ENCODE results near the gene CDH22. TPM values are rescaled to one million over a fixed set of nuclear protein-coding genes. Genes with fewer than 3 reads are reported as not detected.

Gene CDH22
- total RNA-seq, 1 experiment from 2014 or later: 6.4 TPM

DNA sequence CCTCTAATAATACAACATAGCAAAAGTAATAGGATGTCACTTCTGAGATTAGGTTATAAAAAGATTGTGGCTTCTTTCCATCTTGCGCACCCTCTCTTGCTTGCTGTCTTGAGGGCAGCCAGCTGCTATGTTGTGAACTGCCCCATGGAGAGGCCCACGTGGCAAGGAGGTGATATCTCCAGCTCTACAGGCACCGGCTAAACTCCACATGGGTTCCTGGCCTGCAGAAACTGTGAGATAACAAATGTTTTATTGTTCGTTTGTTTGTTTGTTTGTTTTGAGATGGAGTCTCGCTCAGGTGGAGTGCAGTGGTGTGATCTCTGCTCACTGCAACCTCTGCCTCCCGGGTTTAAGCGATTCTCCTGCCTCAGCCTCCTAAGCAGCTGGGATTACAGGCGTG is 152.2 kb downstream of the CDH22 start:
- H3K9me3 ChIP-seq (ENCODE audit: low read length): no peaks in the 10 kb centered on the region
- no peaks in the 10 kb centered on the region for H3K79me2 ChIP-seq (ENCODE audit: low read length)

DNA sequence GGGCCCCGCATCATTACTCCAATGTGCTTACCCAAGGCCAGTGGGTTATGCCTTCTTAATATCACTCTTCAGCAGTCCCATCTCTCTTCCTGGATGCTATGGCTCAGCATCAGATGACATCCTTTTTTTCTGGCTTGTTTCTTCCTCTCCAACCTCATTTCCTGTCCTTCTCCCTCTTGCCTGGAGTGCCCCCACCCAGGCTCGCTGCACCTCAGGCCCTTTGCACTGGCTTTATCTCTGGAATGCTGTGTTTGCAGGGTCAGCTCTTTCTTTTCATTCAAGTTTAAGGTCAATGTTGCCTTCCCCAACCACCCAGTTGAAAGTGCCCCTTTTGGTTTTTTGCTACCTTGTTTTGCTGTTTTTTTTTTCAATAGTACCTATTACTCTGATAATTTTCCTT is 153.5 kb downstream of the CDH22 start:
- H3K36me3 ChIP-seq (ENCODE audit: insufficient read depth, low read length): no peaks in the 10 kb centered on the region
- no peaks in the 10 kb centered on the region for H3K9me2 ChIP-seq (replicated peaks; ENCODE audit: insufficient read depth, low read length)
- DNase-seq: no peak
- no peak overlapping the region for H3K27ac ChIP-seq (ENCODE audit: low read length)
- H3K4me1 ChIP-seq (ENCODE audit: low read length): peaks cover 5% of the 10 kb centered on the region; the same call in 1 of the 2 replicates
- no peak overlapping the region for H3K4me2 ChIP-seq (ENCODE audit: low read depth, low read length, poor library complexity, severe bottlenecking)
- no peak overlapping the region for H3K9ac ChIP-seq (ENCODE audit: low read length)
- no peaks in the 10 kb centered on the region for H4K20me1 ChIP-seq (ENCODE audit: insufficient read depth, low read depth, low read length)
- no peak overlapping the region for H2AFZ ChIP-seq (ENCODE audit: low read length)
- no peaks in the 10 kb centered on the region for H3K9me3 ChIP-seq (ENCODE audit: low read length)
- no peaks in the 10 kb centered on the region for H3K27me3 ChIP-seq (ENCODE audit: low read length)
- no peak overlapping the region for H3K4me3 ChIP-seq (ENCODE audit: low read length)
- no peaks in the 10 kb centered on the region for H3K79me2 ChIP-seq (ENCODE audit: low read length)

More for the DNA sequence above, 152.2 kb downstream of the CDH22 start:
- H3K27ac ChIP-seq (ENCODE audit: low read length): no peak overlapping the region
- H3K4me3 ChIP-seq (ENCODE audit: low read length): no peak overlapping the region
- no peaks in the 10 kb centered on the region for H3K36me3 ChIP-seq (ENCODE audit: insufficient read depth, low read length)
- H3K4me2 ChIP-seq (ENCODE audit: low read depth, low read length, poor library complexity, severe bottlenecking): no peak overlapping the region
- H3K9ac ChIP-seq (ENCODE audit: low read length): no peak overlapping the region
- H3K4me1 ChIP-seq (ENCODE audit: low read length): peaks cover 5% of the 10 kb centered on the region; the same call in 1 of the 2 replicates
- DNase-seq: no peak
- no peaks in the 10 kb centered on the region for H3K27me3 ChIP-seq (ENCODE audit: low read length)
- no peaks in the 10 kb centered on the region for H3K9me2 ChIP-seq (replicated peaks; ENCODE audit: insufficient read depth, low read length)
- H2AFZ ChIP-seq (ENCODE audit: low read length): no peak overlapping the region
- no peaks in the 10 kb centered on the region for H4K20me1 ChIP-seq (ENCODE audit: insufficient read depth, low read depth, low read length)

DNA sequence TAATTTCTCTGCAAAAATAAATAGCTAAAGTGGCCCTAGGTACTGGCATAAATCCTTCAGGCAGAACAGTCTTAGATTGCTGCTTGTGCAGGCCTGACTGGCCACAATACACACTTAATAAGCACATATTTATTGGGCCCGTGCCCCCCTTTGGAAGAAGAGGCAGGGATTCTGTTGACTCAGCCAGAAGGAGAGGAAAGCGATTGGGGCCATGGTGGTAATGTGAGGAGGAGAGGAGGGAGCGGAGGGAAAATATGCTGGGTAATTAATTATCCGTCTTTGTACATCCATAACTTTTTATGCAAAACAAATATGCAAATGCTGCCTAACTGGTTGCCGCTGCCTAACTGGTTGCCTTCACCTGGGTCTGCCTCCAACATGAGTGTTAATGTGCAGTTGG is 154.0 kb downstream of the CDH22 start:
- no peaks in the 10 kb centered on the region for H4K20me1 ChIP-seq (ENCODE audit: insufficient read depth, low read depth, low read length)

DNA sequence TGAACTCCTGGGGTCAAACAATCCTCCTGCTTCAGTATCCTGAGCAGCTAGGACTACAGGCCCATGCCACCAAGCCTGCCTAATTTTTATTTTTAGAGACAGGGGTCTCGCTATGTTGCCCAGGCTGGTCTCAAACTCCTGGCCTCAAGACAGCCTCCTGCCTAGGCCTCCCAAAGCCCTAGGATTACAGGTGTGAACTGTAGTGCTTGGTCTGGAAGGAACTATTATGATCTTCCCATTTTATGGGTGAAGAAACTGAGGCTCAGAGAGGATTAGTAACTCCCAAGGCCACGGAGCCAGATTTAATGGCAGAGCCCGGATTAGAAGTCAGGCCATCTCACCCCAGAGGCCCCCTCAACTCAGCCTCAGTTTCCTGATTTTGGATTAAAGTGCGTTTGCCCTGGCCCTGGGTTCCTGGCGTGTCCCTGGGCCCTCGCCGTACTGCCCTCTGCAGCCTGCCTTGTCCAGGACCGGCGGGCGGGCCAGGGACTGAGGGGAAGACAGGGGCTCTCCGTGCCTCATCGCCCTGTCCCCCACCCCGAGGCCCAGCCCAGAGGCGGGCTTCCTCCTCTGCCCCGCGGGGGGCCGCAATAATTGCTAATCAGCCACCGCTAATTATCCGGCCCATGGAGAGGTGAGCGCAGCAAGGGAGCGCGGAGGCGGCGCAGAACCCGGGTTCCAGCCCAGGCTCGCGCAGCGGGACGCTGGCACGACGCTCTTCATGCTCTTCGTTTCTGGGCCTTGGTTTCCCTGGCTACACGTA is 155.3 kb downstream of the CDH22 start:
- no peak overlapping the region for H3K9ac ChIP-seq (ENCODE audit: low read length)
- H3K27ac ChIP-seq (ENCODE audit: low read length): no peak overlapping the region
- H3K27me3 ChIP-seq (ENCODE audit: low read length): no peaks in the 10 kb centered on the region
- H3K9me2 ChIP-seq (replicated peaks; ENCODE audit: insufficient read depth, low read length): no peaks in the 10 kb centered on the region
- no peaks in the 10 kb centered on the region for H3K79me2 ChIP-seq (ENCODE audit: low read length)
- H2AFZ ChIP-seq (ENCODE audit: low read length): no peak overlapping the region
- no peaks in the 10 kb centered on the region for H4K20me1 ChIP-seq (ENCODE audit: insufficient read depth, low read depth, low read length)
- no peaks in the 10 kb centered on the region for H3K36me3 ChIP-seq (ENCODE audit: insufficient read depth, low read length)
- H3K4me2 ChIP-seq (ENCODE audit: low read depth, low read length, poor library complexity, severe bottlenecking): no peak overlapping the region
- H3K9me3 ChIP-seq (ENCODE audit: low read length): no peaks in the 10 kb centered on the region
- no peak for DNase-seq
- H3K4me3 ChIP-seq (ENCODE audit: low read length): no peak overlapping the region
- H3K4me1 ChIP-seq (ENCODE audit: low read length): peaks cover 5% of the 10 kb centered on the region; the same call in 1 of the 2 replicates

More for the DNA sequence above, 154.0 kb downstream of the CDH22 start:
- H3K4me3 ChIP-seq (ENCODE audit: low read length): no peak overlapping the region
- peaks cover 5% of the 10 kb centered on the region; the same call in 1 of the 2 replicates for H3K4me1 ChIP-seq (ENCODE audit: low read length)
- no peak overlapping the region for H3K27ac ChIP-seq (ENCODE audit: low read length)
- H3K79me2 ChIP-seq (ENCODE audit: low read length): no peaks in the 10 kb centered on the region
- no peaks in the 10 kb centered on the region for H3K9me3 ChIP-seq (ENCODE audit: low read length)
- no peak for DNase-seq
- no peak overlapping the region for H2AFZ ChIP-seq (ENCODE audit: low read length)
- H3K9me2 ChIP-seq (replicated peaks; ENCODE audit: insufficient read depth, low read length): no peaks in the 10 kb centered on the region
- no peak overlapping the region for H3K4me2 ChIP-seq (ENCODE audit: low read depth, low read length, poor library complexity, severe bottlenecking)
- H3K9ac ChIP-seq (ENCODE audit: low read length): no peak overlapping the region
- H3K27me3 ChIP-seq (ENCODE audit: low read length): no peaks in the 10 kb centered on the region
- no peaks in the 10 kb centered on the region for H3K36me3 ChIP-seq (ENCODE audit: insufficient read depth, low read length)

DNA sequence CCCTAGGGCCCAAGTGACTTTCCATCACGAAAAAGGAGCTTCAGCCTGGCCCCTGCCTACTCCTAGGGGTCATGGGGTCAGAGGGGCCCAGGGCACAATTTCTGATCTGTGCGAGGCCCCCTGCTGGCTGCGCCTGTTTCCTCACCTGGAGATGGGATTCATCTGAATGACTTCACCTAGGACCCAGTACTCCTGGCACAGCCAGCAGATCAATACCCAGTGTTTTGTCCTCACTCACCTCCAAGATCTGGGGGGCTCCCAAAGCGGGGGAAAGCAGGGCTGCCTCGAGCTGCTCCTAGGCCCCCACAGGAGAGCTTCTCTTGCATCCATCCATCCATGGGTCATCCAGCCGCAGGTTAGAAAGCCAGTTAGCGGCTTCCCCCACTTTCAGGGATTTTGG is 156.4 kb downstream of the CDH22 start:
- H3K36me3 ChIP-seq (ENCODE audit: insufficient read depth, low read length): no peaks in the 10 kb centered on the region
- H2AFZ ChIP-seq (ENCODE audit: low read length): no peak overlapping the region
- no peak overlapping the region for H3K4me2 ChIP-seq (ENCODE audit: low read depth, low read length, poor library complexity, severe bottlenecking)
- no peak overlapping the region for H3K9ac ChIP-seq (ENCODE audit: low read length)
- no peaks in the 10 kb centered on the region for H3K9me3 ChIP-seq (ENCODE audit: low read length)
- no peaks in the 10 kb centered on the region for H3K79me2 ChIP-seq (ENCODE audit: low read length)
- peak; percentile 68 for DNase-seq
- no peak overlapping the region for H3K4me3 ChIP-seq (ENCODE audit: low read length)
- no peaks in the 10 kb centered on the region for H3K9me2 ChIP-seq (replicated peaks; ENCODE audit: insufficient read depth, low read length)
- no peak overlapping the region for H3K27ac ChIP-seq (ENCODE audit: low read length)
- no peaks in the 10 kb centered on the region for H4K20me1 ChIP-seq (ENCODE audit: insufficient read depth, low read depth, low read length)
- no peaks in the 10 kb centered on the region for H3K27me3 ChIP-seq (ENCODE audit: low read length)
- peaks cover 5% of the 10 kb centered on the region; the same call in 1 of the 2 replicates for H3K4me1 ChIP-seq (ENCODE audit: low read length)

DNA sequence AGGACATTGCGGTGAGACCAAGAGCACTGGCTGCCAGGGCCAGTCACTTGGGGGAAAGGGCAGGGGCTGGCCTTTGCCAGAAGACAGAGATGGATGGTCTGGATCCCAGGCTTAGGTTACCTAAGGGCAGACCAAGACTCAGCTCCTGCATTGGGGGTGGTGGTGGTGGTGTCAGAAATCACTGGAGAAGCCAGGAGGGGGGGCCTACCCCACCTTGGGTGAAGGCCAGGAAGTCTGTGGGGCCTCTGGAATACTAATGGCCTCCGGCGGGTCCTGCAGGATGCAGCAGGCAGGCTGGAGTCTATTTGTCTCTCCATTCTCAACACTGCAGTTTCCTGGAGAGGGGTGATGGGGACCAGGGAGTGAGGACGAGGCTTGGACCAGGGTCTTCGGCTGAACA is 157.4 kb downstream of the CDH22 start:
- H3K79me2 ChIP-seq (ENCODE audit: low read length): no peaks in the 10 kb centered on the region
- H3K27ac ChIP-seq (ENCODE audit: low read length): no peak overlapping the region
- no peaks in the 10 kb centered on the region for H3K9me2 ChIP-seq (replicated peaks; ENCODE audit: insufficient read depth, low read length)
- no peak overlapping the region for H3K9ac ChIP-seq (ENCODE audit: low read length)
- H3K4me3 ChIP-seq (ENCODE audit: low read length): no peak overlapping the region
- H3K9me3 ChIP-seq (ENCODE audit: low read length): no peaks in the 10 kb centered on the region
- H4K20me1 ChIP-seq (ENCODE audit: insufficient read depth, low read depth, low read length): no peaks in the 10 kb centered on the region
- peaks cover 5% of the 10 kb centered on the region; the same call in 1 of the 2 replicates for H3K4me1 ChIP-seq (ENCODE audit: low read length)
- no peaks in the 10 kb centered on the region for H3K36me3 ChIP-seq (ENCODE audit: insufficient read depth, low read length)
- H2AFZ ChIP-seq (ENCODE audit: low read length): no peak overlapping the region
- no peaks in the 10 kb centered on the region for H3K27me3 ChIP-seq (ENCODE audit: low read length)
- no peak for DNase-seq
- H3K4me2 ChIP-seq (ENCODE audit: low read depth, low read length, poor library complexity, severe bottlenecking): no peak overlapping the region

DNA sequence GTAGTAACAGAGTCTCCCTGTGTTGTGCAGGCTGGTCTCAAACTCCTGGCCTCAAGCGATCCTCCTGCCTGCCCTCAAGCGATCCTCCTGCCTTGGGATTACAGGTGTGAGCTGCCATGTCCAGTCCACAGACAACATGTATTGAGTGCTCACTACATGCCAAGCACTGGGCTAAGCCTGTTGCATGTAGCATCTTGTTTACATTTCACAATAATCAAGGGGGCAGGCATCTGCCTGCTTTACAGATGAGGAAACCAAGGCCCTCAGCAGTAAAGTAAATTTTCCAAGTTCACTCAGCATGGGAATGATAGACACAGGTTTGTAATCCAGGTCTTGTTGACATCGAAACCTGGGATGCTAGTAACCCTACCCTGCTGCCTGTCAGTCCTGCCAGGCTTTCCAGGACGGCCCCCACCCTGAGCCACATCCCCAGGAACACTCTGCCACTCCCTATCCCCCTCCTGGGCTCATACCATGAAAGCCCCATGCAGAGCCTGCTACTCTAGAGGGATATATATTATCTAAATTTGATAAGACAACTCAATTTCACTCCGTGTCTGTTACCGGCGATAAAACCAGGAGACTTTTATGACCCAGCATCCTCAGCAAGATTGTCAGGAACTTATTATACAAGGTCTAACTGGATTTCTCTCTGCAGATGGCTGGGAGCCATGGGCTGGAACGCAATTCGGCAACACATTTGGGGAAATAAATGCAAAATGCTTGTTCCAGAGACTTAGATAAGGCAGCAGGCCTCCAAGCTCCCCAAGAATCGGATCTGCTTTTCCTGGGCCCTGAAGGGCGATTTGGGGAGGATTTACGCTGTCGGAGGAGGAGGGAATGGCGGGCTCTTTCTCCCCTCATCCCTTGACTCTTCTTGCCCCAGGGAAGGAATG is 159.7 kb downstream of the CDH22 start:
- H3K36me3 ChIP-seq (ENCODE audit: insufficient read depth, low read length): no peaks in the 10 kb centered on the region
- H4K20me1 ChIP-seq (ENCODE audit: insufficient read depth, low read depth, low read length): no peaks in the 10 kb centered on the region
- H3K27me3 ChIP-seq (ENCODE audit: low read length): no peaks in the 10 kb centered on the region
- no peak overlapping the region for H2AFZ ChIP-seq (ENCODE audit: low read length)
- no peak for DNase-seq
- no peaks in the 10 kb centered on the region for H3K79me2 ChIP-seq (ENCODE audit: low read length)
- H3K9ac ChIP-seq (ENCODE audit: low read length): no peak overlapping the region
- H3K9me3 ChIP-seq (ENCODE audit: low read length): no peaks in the 10 kb centered on the region
- no peak overlapping the region for H3K27ac ChIP-seq (ENCODE audit: low read length)
- no peaks in the 10 kb centered on the region for H3K4me1 ChIP-seq (ENCODE audit: low read length)
- no peak overlapping the region for H3K4me2 ChIP-seq (ENCODE audit: low read depth, low read length, poor library complexity, severe bottlenecking)
- no peaks in the 10 kb centered on the region for H3K9me2 ChIP-seq (replicated peaks; ENCODE audit: insufficient read depth, low read length)
- H3K4me3 ChIP-seq (ENCODE audit: low read length): no peak overlapping the region

DNA sequence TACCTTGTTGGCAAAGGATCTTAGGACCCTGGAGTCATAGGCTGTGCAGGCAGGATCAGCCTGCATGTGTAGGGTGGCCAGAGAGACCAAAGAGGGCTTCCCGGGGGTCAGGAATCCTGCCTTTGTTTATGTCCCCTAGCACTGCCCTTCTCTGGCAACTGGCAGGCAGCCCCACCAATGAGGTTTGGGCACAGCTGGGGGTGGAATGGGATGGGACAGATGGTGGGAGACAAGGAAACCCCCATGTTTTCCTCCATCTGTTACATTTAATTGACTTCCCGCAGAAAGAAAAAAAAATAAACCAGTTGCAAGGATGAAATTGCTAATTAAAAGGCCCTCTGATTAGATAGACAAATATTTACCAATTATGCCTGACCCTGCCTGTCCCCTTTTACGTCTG is 162.6 kb downstream of the CDH22 start:
- Histone ChIP-seq H3K9me2 (replicated peaks; ENCODE audit: insufficient read depth, low read length) (no peaks in the 10 kb centered on the region), H3K27ac (ENCODE audit: low read length) (no peak overlapping the region), H3K4me2 (ENCODE audit: low read depth, low read length, poor library complexity, severe bottlenecking) (no peak overlapping the region), H3K79me2 (ENCODE audit: low read length) (no peaks in the 10 kb centered on the region), H3K9ac (ENCODE audit: low read length) (no peak overlapping the region), H3K27me3 (ENCODE audit: low read length) (no peaks in the 10 kb centered on the region), H2AFZ (ENCODE audit: low read length) (no peak overlapping the region), H3K4me1 (ENCODE audit: low read length) (no peaks in the 10 kb centered on the region), H4K20me1 (ENCODE audit: insufficient read depth, low read depth, low read length) (no peaks in the 10 kb centered on the region), H3K36me3 (ENCODE audit: insufficient read depth, low read length) (no peaks in the 10 kb centered on the region), H3K9me3 (ENCODE audit: low read length) (no peaks in the 10 kb centered on the region), H3K4me3 (ENCODE audit: low read length) (no peak overlapping the region)
- no peak for DNase-seq

All from Karpas-422 (cell line).